CD8-positive, alpha-beta memory T cell (primary cell): Measurements from ENCODE around the gene SCO1. TPM values are rescaled to one million over a fixed set of nuclear protein-coding genes. Genes with fewer than 3 reads are reported as not detected.
"Not testable (repeated sequence)": the region's sequence is repeated elsewhere in the genome, so short reads cannot be mapped to it uniquely, and the experiment has no call there.

Experiments
- CTCF ChIA-PET: fragments of 350-600 bp; sonication (Branson Sonifier 250); formaldehyde crosslinking; loops from one replicate; lab custom pipeline; 2021; ENCODE audit warnings: antibody characterized with exemption; lab: Charles Lee
- POLR2A ChIA-PET: fragments of 350-600 bp; sonication (Branson Sonifier 250); formaldehyde crosslinking; loops from one replicate; lab custom pipeline; 2021; ENCODE audit warnings: antibody characterized with exemption; lab: Charles Lee
- DNase-seq, 5 donors: peaks; one replicate each; pipeline versions ENCODE4 v3.0.0 to v3.0.0-alpha.2; 2020 to 2022; ENCODE audit warnings: mixed read lengths in 1 of 5
- H3K27ac ChIP-seq: one replicate; pipeline ENCODE4 v1.7.0; 2013; ENCODE audit warnings: low read depth, mild to moderate bottlenecking, low read length, moderate library complexity
- H3K27me3 ChIP-seq: 2 replicates; pipeline ENCODE4 v1.7.0; 2013; ENCODE audit warnings: low read length, mild to moderate bottlenecking; ENCODE audit not compliant: insufficient read depth, poor library complexity, severe bottlenecking
- H3K36me3 ChIP-seq: 2 replicates; pipeline ENCODE4 v1.7.0; 2013; ENCODE audit warnings: mild to moderate bottlenecking, low read length, moderate library complexity; ENCODE audit not compliant: insufficient read depth
- H3K4me1 ChIP-seq: 2 replicates; pipeline ENCODE4 v1.7.0; 2013; ENCODE audit warnings: mild to moderate bottlenecking, low read length, moderate library complexity; ENCODE audit not compliant: insufficient read depth
- H3K4me3 ChIP-seq: 2 replicates; pipeline ENCODE4 v1.7.0; 2013; ENCODE audit warnings: mild to moderate bottlenecking, low read length
- H3K9me3 ChIP-seq: 2 replicates; pipeline ENCODE4 v1.7.0; 2013; ENCODE audit warnings: mild to moderate bottlenecking, low read length
- H3K27ac Mint-ChIP-seq, 8 donors: one replicate each; pipeline ENCODE4 v1.8.0; 2020 to 2021; ENCODE audit warnings: mixed read lengths in 8 of 8, mild to moderate bottlenecking in 6 of 8, inconsistent platforms in 3 of 8, moderate library complexity in 3 of 8
- H3K27me3 Mint-ChIP-seq, 2 donors: one replicate each; pipeline ENCODE4 v1.8.0; 2020 to 2021; ENCODE audit warnings: mixed read lengths in 2 of 2, mild to moderate bottlenecking in 1 of 2, moderate library complexity in 1 of 2
- H3K36me3 Mint-ChIP-seq, 3 donors: one replicate each; pipeline ENCODE4 v1.8.0; 2020 to 2021; ENCODE audit warnings: mixed read lengths in 3 of 3, inconsistent platforms in 1 of 3, mild to moderate bottlenecking in 1 of 3
- H3K4me1 Mint-ChIP-seq, 3 donors: one replicate each; pipeline ENCODE4 v1.8.0; 2020 to 2021; ENCODE audit warnings: mixed read lengths in 3 of 3, inconsistent platforms in 1 of 3, mild to moderate bottlenecking in 1 of 3
- H3K4me3 Mint-ChIP-seq, 7 donors: one replicate each; pipeline ENCODE4 v1.8.0; 2020 to 2021; ENCODE audit warnings: mixed read lengths in 7 of 7, mild to moderate bottlenecking in 6 of 7, moderate library complexity in 4 of 7, inconsistent platforms in 2 of 7
- H3K9me3 Mint-ChIP-seq, 5 donors: one replicate each; pipeline ENCODE4 v1.8.0; 2020 to 2022; ENCODE audit warnings: mixed read lengths in 5 of 5, mild to moderate bottlenecking in 3 of 5, moderate library complexity in 2 of 5, inconsistent platforms in 1 of 5
- polyA plus RNA-seq: library from polyadenylated mRNA; unstranded; fragments of 300-500 nt; fragmentation: Illumina TruSeq; gene quantifications from one replicate; pipeline ENCODE4 v1.2.3, GENCODE V29; 2021
- total RNA-seq, 2 experiments: library from RNA; stranded (reverse); gene quantifications; one replicate each; pipeline ENCODE4 v1.2.3, GENCODE V29; 2021

Gene SCO1
- total and polyA plus RNA-seq, 3 experiments from 2014 or later: 15.9 to 46.9 (median 45.5) TPM

GRCh38 chr17:10730247-10730646 lies 32.9 kb upstream of the SCO1 start:
- H3K36me3 ChIP-seq, H3K36me3 Mint-ChIP-seq, H3K9me3 ChIP-seq, H3K27ac ChIP-seq, H3K27me3 ChIP-seq, H3K9me3 Mint-ChIP-seq, CTCF ChIA-PET: not testable (repeated sequence)
- POLR2A ChIA-PET: interaction anchor here (1.5 kb wide), 1 partner anchor 30 kb away, joined by 3 read pairs; no protein-coding TSS in a partner anchor
- Mint-ChIP-seq H3K27ac (peak overlapping the region in 3 of 8 donors; percentile 17 to 38 (median 37)), H3K27me3 (peaks cover 5 to 23% of the 10 kb centered on the region in 2 donors), H3K4me1 (peaks cover 6 to 11% (median 8%) of the 10 kb centered on the region in 3 donors), H3K4me3 (peak overlapping the region; percentile 80 to 92 (median 87))
- peak in 1 of 5 donors; percentile 15 for DNase-seq
- peak overlapping the region; percentile 47 for H3K4me3 ChIP-seq
- H3K4me1 ChIP-seq: peaks cover 10% of the 10 kb centered on the region

GRCh38 chr17:10729334-10730193 lies 32.2 kb upstream of the SCO1 start, which contains the start of gene TMEM220:
Gene TMEM220, minus strand, starts transcription at chr17:10730023. Its CDS starts 172 bp downstream, at chr17:10729851.
- Histone ChIP-seq H3K9me3 (no peaks in the 10 kb centered on the region), H3K4me3 (peak within 1 kb of the TSS; percentile 47), H3K27ac (no peak within 1 kb of the TSS), H3K36me3 (no peaks in the 10 kb centered on the region), H3K27me3 (no peaks in the 10 kb centered on the region), H3K4me1 (peaks cover 10% of the 10 kb centered on the region)
- ChIA-PET CTCF (no interaction called here), POLR2A (interaction anchor here (1.5 kb wide), 1 partner anchor 30 kb away, joined by 3 read pairs; no protein-coding TSS in a partner anchor)
- Mint-ChIP-seq H3K4me3 (peak within 1 kb of the TSS; percentile 80 to 92 (median 87)), H3K27ac (peak within 1 kb of the TSS in 6 of 8 donors; percentile 4 to 55 (median 40)), H3K9me3 (no peaks in the 10 kb centered on the region), H3K4me1 (peaks cover 6 to 11% (median 8%) of the 10 kb centered on the region in 3 donors), H3K36me3 (no peaks in the 10 kb centered on the region), H3K27me3 (peaks cover 5 to 22% of the 10 kb centered on the region in 2 donors)
- peak in 4 of 5 donors; percentile 2 to 49 (median 8) for DNase-seq

- H3K4me1 Mint-ChIP-seq: peaks cover 6 to 11% (median 8%) of the 10 kb centered on the region in 3 donors
- peak overlapping the region in 1 of 8 donors; percentile 55 for H3K27ac Mint-ChIP-seq
- no peak overlapping the region for H3K4me3 ChIP-seq
- H3K4me1 ChIP-seq: peaks cover 10% of the 10 kb centered on the region
- H3K4me3 Mint-ChIP-seq: peak overlapping the region in 5 of 7 donors; percentile 42 to 88 (median 78)
- CTCF ChIA-PET: no interaction called here
- no peaks in the 10 kb centered on the region for H3K36me3 Mint-ChIP-seq
- H3K27me3 ChIP-seq: no peaks in the 10 kb centered on the region
- no peaks in the 10 kb centered on the region for H3K9me3 ChIP-seq
- H3K9me3 Mint-ChIP-seq: no peaks in the 10 kb centered on the region
- H3K27me3 Mint-ChIP-seq: peaks cover 4 to 17% of the 10 kb centered on the region in 2 donors
- POLR2A ChIA-PET: no interaction called here
- no peaks in the 10 kb centered on the region for H3K36me3 ChIP-seq
- no peak for DNase-seq
- H3K27ac ChIP-seq: no peak overlapping the region
Measured at GRCh38 chr17:10728331-10728892, 31.1 kb upstream of the SCO1 start.

- no peak overlapping the region for H3K4me3 ChIP-seq
- H3K9me3 ChIP-seq: no peaks in the 10 kb centered on the region
- no peak overlapping the region for H3K27ac Mint-ChIP-seq
- CTCF ChIA-PET: interaction anchor here (1.4 kb wide), 1 partner anchor 81 kb away, joined by 3 read pairs; no protein-coding TSS in a partner anchor
- H3K9me3 Mint-ChIP-seq: no peaks in the 10 kb centered on the region
- no peaks in the 10 kb centered on the region for H3K36me3 Mint-ChIP-seq
- H3K27me3 Mint-ChIP-seq: peaks cover 4 to 11% of the 10 kb centered on the region in 2 donors
- H3K27me3 ChIP-seq: no peaks in the 10 kb centered on the region
- H3K4me3 Mint-ChIP-seq: peak overlapping the region in 2 of 7 donors; percentile 6 to 83
- H3K36me3 ChIP-seq: no peaks in the 10 kb centered on the region
- DNase-seq: no peak
- POLR2A ChIA-PET: no interaction called here
- no peak overlapping the region for H3K27ac ChIP-seq
- H3K4me1 Mint-ChIP-seq: peaks cover 6 to 11% (median 8%) of the 10 kb centered on the region in 3 donors
- peaks cover 10% of the 10 kb centered on the region for H3K4me1 ChIP-seq
Measured at GRCh38 chr17:10727192-10727591, 29.9 kb upstream of the SCO1 start.

GRCh38 chr17:10726196-10726595 lies 28.9 kb upstream of the SCO1 start:
- DNase-seq: no peak
- H3K27ac ChIP-seq: no peak overlapping the region
- Mint-ChIP-seq H3K4me1 (peaks cover 6 to 11% (median 8%) of the 10 kb centered on the region in 3 donors), H3K9me3 (no peaks in the 10 kb centered on the region), H3K4me3 (peak overlapping the region in 1 of 7 donors; percentile 15), H3K36me3 (no peaks in the 10 kb centered on the region), H3K27me3 (peaks cover 3 to 6% of the 10 kb centered on the region in 2 donors), H3K27ac (no peak overlapping the region)
- ChIA-PET POLR2A (no interaction called here), CTCF (interaction anchor here (1.4 kb wide), 1 partner anchor 80 kb away, joined by 3 read pairs; no protein-coding TSS in a partner anchor)
- no peaks in the 10 kb centered on the region for H3K27me3 ChIP-seq
- H3K4me3 ChIP-seq: no peak overlapping the region
- peaks cover 10% of the 10 kb centered on the region for H3K4me1 ChIP-seq
- no peaks in the 10 kb centered on the region for H3K36me3 ChIP-seq
- H3K9me3 ChIP-seq: no peaks in the 10 kb centered on the region

GRCh38 chr17:10725262-10725661 lies 27.9 kb upstream of the SCO1 start:
- H3K4me1 Mint-ChIP-seq: peaks cover 0 to 3% (median 3%) of the 10 kb centered on the region in 3 donors
- Histone ChIP-seq H3K36me3 (no peaks in the 10 kb centered on the region), H3K27ac (no peak overlapping the region), H3K4me1 (peaks cover 6% of the 10 kb centered on the region), H3K27me3 (no peaks in the 10 kb centered on the region), H3K9me3 (no peaks in the 10 kb centered on the region), H3K4me3 (no peak overlapping the region)
- ChIA-PET POLR2A (no interaction called here), CTCF (no interaction called here)
- no peak overlapping the region for H3K4me3 Mint-ChIP-seq
- H3K27me3 Mint-ChIP-seq: peaks cover 0 to 3% of the 10 kb centered on the region in 2 donors
- peak overlapping the region in 2 of 8 donors; percentile 4 to 32 for H3K27ac Mint-ChIP-seq
- no peaks in the 10 kb centered on the region for H3K9me3 Mint-ChIP-seq
- H3K36me3 Mint-ChIP-seq: no peaks in the 10 kb centered on the region
- no peak for DNase-seq

- Histone ChIP-seq H3K36me3 (no peaks in the 10 kb centered on the region), H3K4me3 (no peak overlapping the region), H3K27me3 (no peaks in the 10 kb centered on the region), H3K9me3 (no peaks in the 10 kb centered on the region), H3K27ac (no peak overlapping the region), H3K4me1 (peaks cover 5% of the 10 kb centered on the region)
- no peak overlapping the region for H3K27ac Mint-ChIP-seq
- CTCF ChIA-PET: no interaction called here
- H3K36me3 Mint-ChIP-seq: no peaks in the 10 kb centered on the region
- no peak for DNase-seq
- POLR2A ChIA-PET: no interaction called here
- H3K9me3 Mint-ChIP-seq: no peaks in the 10 kb centered on the region
- H3K27me3 Mint-ChIP-seq: peaks cover 0 to 3% of the 10 kb centered on the region in 2 donors
- no peaks in the 10 kb centered on the region for H3K4me1 Mint-ChIP-seq
- no peak overlapping the region for H3K4me3 Mint-ChIP-seq
Measured at GRCh38 chr17:10724546-10725195, 27.3 kb upstream of the SCO1 start.
